ENCODE measurements around the gene VWC2. TPM values are rescaled to one million over a fixed set of nuclear protein-coding genes. Genes with fewer than 3 reads are reported as not detected.

Gene VWC2
- total RNA-seq, 4 donors from 2014 or later = 0.04 to 0.18 (median 0.13) TPM

DNA sequence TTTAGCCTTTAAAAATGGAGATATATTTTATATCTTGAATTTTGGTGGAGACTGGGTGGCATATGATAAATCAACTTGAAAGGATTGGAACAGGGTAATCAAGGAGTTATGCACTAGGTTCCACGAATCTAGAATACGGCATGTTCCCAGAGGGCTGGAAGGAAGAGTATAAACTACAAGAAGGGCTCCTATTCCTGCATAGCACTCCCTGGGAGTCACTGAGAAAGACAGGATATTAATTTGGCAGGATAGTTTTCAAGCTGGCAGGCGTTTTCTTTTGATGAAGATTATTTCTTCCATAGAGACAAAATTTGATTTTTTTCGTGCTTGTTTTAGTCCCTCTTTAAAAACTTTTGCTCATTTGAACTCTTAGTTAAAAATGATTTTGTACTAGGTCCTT lies 119.7 kb downstream of the VWC2 start:
- no peak overlapping the region for H3K27ac ChIP-seq
- DNase-seq (ENCODE audit: low spot score in 2 of 2) = no peak
- TF ChIP-seq POLR2A (IDR thresholded peaks at IDR 0.05) (no peak), POLR2AphosphoS5 (IDR thresholded peaks at IDR 0.05) (no peak), CTCF (IDR thresholded peaks at IDR 0.05) (no peak), EP300 (IDR thresholded peaks at IDR 0.05) (no peak)
- H3K9me3 ChIP-seq = no peaks in the 10 kb centered on the region
- 43% methylated on average over 4 of the region's 4 CpGs for WGBS
- H3K27me3 ChIP-seq = no peaks in the 10 kb centered on the region
- no peak overlapping the region for H3K4me3 ChIP-seq
- H3K36me3 ChIP-seq = no peaks in the 10 kb centered on the region
- no peaks in the 10 kb centered on the region for H3K4me1 ChIP-seq

DNA sequence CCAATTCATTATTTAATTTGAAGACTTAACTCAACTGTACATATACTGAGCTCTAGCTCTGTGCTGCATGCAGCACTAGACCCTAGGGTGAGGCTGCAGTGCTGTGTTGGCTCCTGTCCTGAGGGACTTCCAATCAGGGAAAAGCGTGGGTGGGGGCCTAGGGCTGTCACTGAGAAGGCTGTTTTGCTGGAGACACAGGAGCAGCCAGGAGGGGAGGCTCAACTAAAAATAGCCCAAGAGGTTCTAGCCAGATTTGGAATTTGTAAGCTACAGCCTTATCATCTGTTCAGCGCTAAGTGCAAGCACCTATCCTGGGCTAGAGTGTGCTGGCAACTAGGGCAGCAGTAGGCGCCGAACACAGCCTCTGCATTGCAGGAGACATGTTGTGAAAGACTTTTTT lies 121.1 kb downstream of the VWC2 start:
- 87% methylated on average over 4 of the region's 4 CpGs for WGBS

GRCh38 chr7:49911909-49912308 lies 138.5 kb downstream of the VWC2 start:
- H3K4me1 ChIP-seq = no peaks in the 10 kb centered on the region
- no peak overlapping the region for H3K27ac ChIP-seq
- no peaks in the 10 kb centered on the region for H3K9me3 ChIP-seq
- 82% methylated on average over 8 of the region's 8 CpGs for WGBS
- no peaks in the 10 kb centered on the region for H3K27me3 ChIP-seq
- TF ChIP-seq POLR2A (IDR thresholded peaks at IDR 0.05) (no peak), EP300 (IDR thresholded peaks at IDR 0.05) (no peak), CTCF (IDR thresholded peaks at IDR 0.05) (no peak), POLR2AphosphoS5 (IDR thresholded peaks at IDR 0.05) (no peak)
- H3K4me3 ChIP-seq = no peak overlapping the region
- no peaks in the 10 kb centered on the region for H3K36me3 ChIP-seq
- DNase-seq (ENCODE audit: low spot score in 2 of 2) = no peak

More for the DNA sequence above, 121.1 kb downstream of the VWC2 start:
- Histone ChIP-seq H3K27me3 (no peaks in the 10 kb centered on the region), H3K27ac (no peak overlapping the region), H3K4me1 (no peaks in the 10 kb centered on the region), H3K4me3 (no peak overlapping the region), H3K36me3 (no peaks in the 10 kb centered on the region), H3K9me3 (no peaks in the 10 kb centered on the region)
- DNase-seq (ENCODE audit: low spot score in 2 of 2) = no peak
- no peak for TF ChIP-seq POLR2A (IDR thresholded peaks at IDR 0.05)
- TF ChIP-seq CTCF (IDR thresholded peaks at IDR 0.05) = no peak
- TF ChIP-seq POLR2AphosphoS5 (IDR thresholded peaks at IDR 0.05) = no peak
- TF ChIP-seq EP300 (IDR thresholded peaks at IDR 0.05) = no peak

GRCh38 chr7:49926720-49927119 lies 153.3 kb downstream of the VWC2 start:
- WGBS = 91% methylated on average over 6 of the region's 6 CpGs
- no peaks in the 10 kb centered on the region for H3K36me3 ChIP-seq
- no peak overlapping the region for H3K4me3 ChIP-seq
- DNase-seq (ENCODE audit: low spot score in 2 of 2) = no peak
- no peak for TF ChIP-seq POLR2AphosphoS5 (IDR thresholded peaks at IDR 0.05)
- no peaks in the 10 kb centered on the region for H3K4me1 ChIP-seq
- no peak overlapping the region for H3K27ac ChIP-seq
- H3K27me3 ChIP-seq = no peaks in the 10 kb centered on the region
- peaks cover 3% of the 10 kb centered on the region for H3K9me3 ChIP-seq

DNA sequence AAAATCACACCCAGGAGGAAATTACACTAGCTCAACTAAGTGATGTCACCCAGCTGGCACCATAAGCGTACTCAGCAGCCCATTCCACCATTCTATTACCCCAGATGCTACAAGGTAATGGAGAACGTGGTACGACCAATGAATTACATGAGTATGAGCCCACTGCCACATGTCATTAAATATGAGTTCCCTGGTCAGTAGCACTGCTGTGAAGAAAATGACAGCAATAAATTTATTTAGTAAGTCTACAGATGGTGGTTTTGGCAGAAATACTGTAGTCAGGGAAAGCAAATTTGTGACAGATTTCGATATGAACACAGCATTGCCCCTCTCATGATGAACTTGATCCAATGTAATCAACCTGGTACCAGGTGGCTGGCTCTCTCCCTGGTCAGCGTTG lies 154.2 kb downstream of the VWC2 start:
- 77% methylated on average over 5 of the region's 5 CpGs for WGBS
- Histone ChIP-seq H3K27ac (no peak overlapping the region), H3K9me3 (peaks cover 11% of the 10 kb centered on the region), H3K4me3 (no peak overlapping the region), H3K27me3 (no peaks in the 10 kb centered on the region), H3K36me3 (no peaks in the 10 kb centered on the region), H3K4me1 (no peaks in the 10 kb centered on the region)
- DNase-seq (ENCODE audit: low spot score in 2 of 2) = no peak
- TF ChIP-seq EP300 (IDR thresholded peaks at IDR 0.05) (no peak), POLR2A (IDR thresholded peaks at IDR 0.05) (no peak), CTCF (IDR thresholded peaks at IDR 0.05) (no peak)

GRCh38 chr7:49928787-49929186 lies 155.3 kb downstream of the VWC2 start:
- no peak for DNase-seq (ENCODE audit: low spot score in 2 of 2)
- no peaks in the 10 kb centered on the region for H3K27me3 ChIP-seq
- 96% methylated on average over 2 of the region's 2 CpGs for WGBS
- H3K36me3 ChIP-seq = no peaks in the 10 kb centered on the region
- TF ChIP-seq CTCF (IDR thresholded peaks at IDR 0.05) = no peak
- TF ChIP-seq EP300 (IDR thresholded peaks at IDR 0.05) = no peak
- TF ChIP-seq POLR2A (IDR thresholded peaks at IDR 0.05) = no peak
- H3K9me3 ChIP-seq = peaks cover 13% of the 10 kb centered on the region
- no peak overlapping the region for H3K27ac ChIP-seq
- no peak overlapping the region for H3K4me3 ChIP-seq
- no peaks in the 10 kb centered on the region for H3K4me1 ChIP-seq
